ENCODE results near the gene AKAP13.

The AKAP13 gene

GRCh38 chr15:85377986-85378385 is 2.4 kb upstream of the AKAP13 start:
- Histone ChIP-seq H3K4me1 (ENCODE audit: control insufficient read depth, insufficient read depth, low read length) (peaks cover 3% of the 10 kb centered on the region), H3K9ac (ENCODE audit: low read depth, low read length) (no peak overlapping the region), H3K27me3 (ENCODE audit: control insufficient read depth, insufficient read depth, low read length) (no peaks in the 10 kb centered on the region), H3K36me3 (ENCODE audit: control insufficient read depth, insufficient read depth, low read length) (no peaks in the 10 kb centered on the region), H3K9me3 (ENCODE audit: control insufficient read depth, insufficient read depth, low read length) (no peaks in the 10 kb centered on the region), H3K4me3 (ENCODE audit: low read depth, low read length) (no peak overlapping the region)

GRCh38 chr15:85379403-85380131 is 836 bp upstream of the AKAP13 start:
- Histone ChIP-seq H3K36me3 (ENCODE audit: control insufficient read depth, insufficient read depth, low read length) (no peaks in the 10 kb centered on the region), H3K9ac (ENCODE audit: low read depth, low read length) (no peak overlapping the region), H3K27me3 (ENCODE audit: control insufficient read depth, insufficient read depth, low read length) (no peaks in the 10 kb centered on the region), H3K4me1 (ENCODE audit: control insufficient read depth, insufficient read depth, low read length) (peaks cover 3% of the 10 kb centered on the region), H3K4me3 (ENCODE audit: low read depth, low read length) (peak overlapping the region; percentile 56), H3K9me3 (ENCODE audit: control insufficient read depth, insufficient read depth, low read length) (no peaks in the 10 kb centered on the region)

- Histone ChIP-seq H3K4me3 (ENCODE audit: low read depth, low read length) (peak overlapping the region; percentile 73), H3K4me1 (ENCODE audit: control insufficient read depth, insufficient read depth, low read length) (peaks cover 3% of the 10 kb centered on the region), H3K9me3 (ENCODE audit: control insufficient read depth, insufficient read depth, low read length) (no peaks in the 10 kb centered on the region), H3K36me3 (ENCODE audit: control insufficient read depth, insufficient read depth, low read length) (no peaks in the 10 kb centered on the region), H3K27me3 (ENCODE audit: control insufficient read depth, insufficient read depth, low read length) (no peaks in the 10 kb centered on the region), H3K9ac (ENCODE audit: low read depth, low read length) (no peak overlapping the region)
Measured at GRCh38 chr15:85380812-85381642, 624 bp downstream of the AKAP13 start.

- no peaks in the 10 kb centered on the region for H3K9me3 ChIP-seq (ENCODE audit: control insufficient read depth, insufficient read depth, low read length)
- H3K4me1 ChIP-seq (ENCODE audit: control insufficient read depth, insufficient read depth, low read length) = peaks cover 3% of the 10 kb centered on the region
- peak overlapping the region; percentile 73 for H3K4me3 ChIP-seq (ENCODE audit: low read depth, low read length)
- no peaks in the 10 kb centered on the region for H3K36me3 ChIP-seq (ENCODE audit: control insufficient read depth, insufficient read depth, low read length)
- no peaks in the 10 kb centered on the region for H3K27me3 ChIP-seq (ENCODE audit: control insufficient read depth, insufficient read depth, low read length)
- H3K9ac ChIP-seq (ENCODE audit: low read depth, low read length) = peak overlapping the region; percentile 9
Measured at GRCh38 chr15:85381850-85382751, 1.7 kb downstream of the AKAP13 start.

GRCh38 chr15:85382942-85383341 is 2.5 kb downstream of the AKAP13 start:
- no peaks in the 10 kb centered on the region for H3K9me3 ChIP-seq (ENCODE audit: control insufficient read depth, insufficient read depth, low read length)
- H3K27me3 ChIP-seq (ENCODE audit: control insufficient read depth, insufficient read depth, low read length) = no peaks in the 10 kb centered on the region
- peaks cover 3% of the 10 kb centered on the region for H3K4me1 ChIP-seq (ENCODE audit: control insufficient read depth, insufficient read depth, low read length)
- H3K9ac ChIP-seq (ENCODE audit: low read depth, low read length) = no peak overlapping the region
- no peaks in the 10 kb centered on the region for H3K36me3 ChIP-seq (ENCODE audit: control insufficient read depth, insufficient read depth, low read length)
- no peak overlapping the region for H3K4me3 ChIP-seq (ENCODE audit: low read depth, low read length)

- no peak overlapping the region for H3K9ac ChIP-seq (ENCODE audit: low read depth, low read length)
- H3K4me3 ChIP-seq (ENCODE audit: low read depth, low read length) = no peak overlapping the region
- no peaks in the 10 kb centered on the region for H3K36me3 ChIP-seq (ENCODE audit: control insufficient read depth, insufficient read depth, low read length)
- H3K9me3 ChIP-seq (ENCODE audit: control insufficient read depth, insufficient read depth, low read length) = no peaks in the 10 kb centered on the region
- peaks cover 3% of the 10 kb centered on the region for H3K4me1 ChIP-seq (ENCODE audit: control insufficient read depth, insufficient read depth, low read length)
- no peaks in the 10 kb centered on the region for H3K27me3 ChIP-seq (ENCODE audit: control insufficient read depth, insufficient read depth, low read length)
Measured at GRCh38 chr15:85383470-85384148, 3.2 kb downstream of the AKAP13 start.

GRCh38 chr15:85386261-85386660 is 5.9 kb downstream of the AKAP13 start:
- Histone ChIP-seq H3K9ac (ENCODE audit: low read depth, low read length) (no peak overlapping the region), H3K4me3 (ENCODE audit: low read depth, low read length) (no peak overlapping the region), H3K36me3 (ENCODE audit: control insufficient read depth, insufficient read depth, low read length) (no peaks in the 10 kb centered on the region), H3K27me3 (ENCODE audit: control insufficient read depth, insufficient read depth, low read length) (no peaks in the 10 kb centered on the region), H3K9me3 (ENCODE audit: control insufficient read depth, insufficient read depth, low read length) (no peaks in the 10 kb centered on the region), H3K4me1 (ENCODE audit: control insufficient read depth, insufficient read depth, low read length) (peaks cover 8% of the 10 kb centered on the region)

- H3K4me1 ChIP-seq (ENCODE audit: control insufficient read depth, insufficient read depth, low read length) = peaks cover 4% of the 10 kb centered on the region
- H3K9ac ChIP-seq (ENCODE audit: low read depth, low read length) = no peak overlapping the region
- no peaks in the 10 kb centered on the region for H3K27me3 ChIP-seq (ENCODE audit: control insufficient read depth, insufficient read depth, low read length)
- no peaks in the 10 kb centered on the region for H3K9me3 ChIP-seq (ENCODE audit: control insufficient read depth, insufficient read depth, low read length)
- no peak overlapping the region for H3K4me3 ChIP-seq (ENCODE audit: low read depth, low read length)
- H3K36me3 ChIP-seq (ENCODE audit: control insufficient read depth, insufficient read depth, low read length) = no peaks in the 10 kb centered on the region
Measured at GRCh38 chr15:85388566-85389305, 8.3 kb downstream of the AKAP13 start.

GRCh38 chr15:85389306-85389650 is 8.9 kb downstream of the AKAP13 start:
- H3K27me3 ChIP-seq (ENCODE audit: control insufficient read depth, insufficient read depth, low read length) = no peaks in the 10 kb centered on the region
- no peaks in the 10 kb centered on the region for H3K9me3 ChIP-seq (ENCODE audit: control insufficient read depth, insufficient read depth, low read length)
- H3K9ac ChIP-seq (ENCODE audit: low read depth, low read length) = no peak overlapping the region
- H3K4me1 ChIP-seq (ENCODE audit: control insufficient read depth, insufficient read depth, low read length) = peaks cover 9% of the 10 kb centered on the region
- H3K4me3 ChIP-seq (ENCODE audit: low read depth, low read length) = no peak overlapping the region
- no peaks in the 10 kb centered on the region for H3K36me3 ChIP-seq (ENCODE audit: control insufficient read depth, insufficient read depth, low read length)

- Histone ChIP-seq H3K36me3 (ENCODE audit: control insufficient read depth, insufficient read depth, low read length) (no peaks in the 10 kb centered on the region), H3K27me3 (ENCODE audit: control insufficient read depth, insufficient read depth, low read length) (no peaks in the 10 kb centered on the region), H3K9me3 (ENCODE audit: control insufficient read depth, insufficient read depth, low read length) (no peaks in the 10 kb centered on the region), H3K4me1 (ENCODE audit: control insufficient read depth, insufficient read depth, low read length) (peaks cover 14% of the 10 kb centered on the region), H3K9ac (ENCODE audit: low read depth, low read length) (no peak overlapping the region), H3K4me3 (ENCODE audit: low read depth, low read length) (no peak overlapping the region)
Measured at GRCh38 chr15:85389772-85390171, 9.4 kb downstream of the AKAP13 start.

Data from iPS-15b (cell line).